ENCODE measurements around the gene GET4. TPM values are rescaled to one million over a fixed set of nuclear protein-coding genes. Genes with fewer than 3 reads are reported as not detected.

The GET4 gene
- total and polyA plus RNA-seq, 2 of the 13 experiments (the other 11 are each of a cell fraction or from before 2014, with no cell fraction given), result 28.2 to 35.2 TPM

DNA sequence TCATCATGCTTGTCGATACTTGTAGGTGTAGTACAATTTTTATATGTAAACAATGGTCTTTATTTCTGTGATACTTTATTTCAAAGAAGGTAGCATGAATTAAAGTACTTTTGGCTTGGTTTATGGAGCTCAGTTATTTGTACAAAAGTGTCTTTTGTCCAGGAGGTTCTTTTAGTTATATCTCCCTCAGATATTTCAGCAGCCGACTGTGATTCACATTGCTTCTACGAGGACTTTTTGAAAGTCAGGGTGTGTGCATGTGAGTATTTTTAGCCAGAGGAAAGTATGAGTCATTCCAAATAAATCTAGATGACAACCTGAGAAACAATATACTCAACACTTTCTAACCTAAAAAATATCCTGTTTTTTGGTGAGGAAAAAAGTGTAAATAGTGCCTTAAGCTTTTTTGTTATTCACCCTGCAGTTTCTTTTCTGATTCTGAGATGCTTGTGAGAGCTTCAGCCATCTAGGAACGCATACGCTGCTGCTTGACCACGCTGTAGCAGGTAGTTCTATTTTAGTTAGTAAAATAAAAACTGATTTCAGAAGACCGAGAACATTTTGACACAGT, 44.7 kb upstream of the GET4 start:
- H3K27ac ChIP-seq (ENCODE audit: extremely low read length, insufficient read depth, low read length), result no peak overlapping the region
- CTCF ChIA-PET (ENCODE audit: low intra/inter-chr PET ratio, low total read pairs), result no interaction called here
- H3K4me3 ChIP-seq (replicated peaks in 1 of 3; ENCODE audit: insufficient read depth in 1 of 3, low read depth in 2 of 3, low read length in 3 of 3), result no peak overlapping the region
- no peaks in the 10 kb centered on the region for H3K9me3 ChIP-seq (ENCODE audit: low read length)
- H2AFZ ChIP-seq (ENCODE audit: low read length), result no peak overlapping the region
- ATAC-seq (no peak), DNase-seq (ENCODE audit: low spot score) (peak; percentile 35), FAIRE-seq (no peak)
- peaks cover 77% of the 10 kb centered on the region for H3K79me2 ChIP-seq (ENCODE audit: insufficient read depth, low read length)
- 89% methylated on average over 7 of the region's 7 CpGs for WGBS (ENCODE audit: low lambda C conversion rate)
- no peak overlapping the region for H3K9ac ChIP-seq (ENCODE audit: insufficient read depth, low read depth, low read length)
- peaks cover 23% of the 10 kb centered on the region for H3K4me1 ChIP-seq (ENCODE audit: insufficient read depth, low read length)
- peaks cover 1 to 6% of the 10 kb centered on the region in 2 experiments; a peak in 4 of 5 replicates for H3K36me3 ChIP-seq (replicated peaks in 1 of 2; ENCODE audit: control insufficient read depth in 1 of 2, insufficient read depth in 2 of 2, low read length in 2 of 2)
- H3K27me3 ChIP-seq (ENCODE audit: control insufficient read depth in 1 of 2, insufficient read depth in 2 of 2, low read length in 2 of 2), result no peaks in the 10 kb centered on the region
- H3K4me2 ChIP-seq (ENCODE audit: low read depth, low read length), result no peak overlapping the region
- peaks cover 13% of the 10 kb centered on the region; the same call in 1 of the 2 replicates for H4K20me1 ChIP-seq (ENCODE audit: insufficient read depth, low read length)
- no TSS peak for BruUV-seq (replicated peaks)
- intact Hi-C loops (cut with micrococcal nuclease; ENCODE audit: unreplicated experiment), result no loop called here
- TF ChIP-seq, protein P1, sequence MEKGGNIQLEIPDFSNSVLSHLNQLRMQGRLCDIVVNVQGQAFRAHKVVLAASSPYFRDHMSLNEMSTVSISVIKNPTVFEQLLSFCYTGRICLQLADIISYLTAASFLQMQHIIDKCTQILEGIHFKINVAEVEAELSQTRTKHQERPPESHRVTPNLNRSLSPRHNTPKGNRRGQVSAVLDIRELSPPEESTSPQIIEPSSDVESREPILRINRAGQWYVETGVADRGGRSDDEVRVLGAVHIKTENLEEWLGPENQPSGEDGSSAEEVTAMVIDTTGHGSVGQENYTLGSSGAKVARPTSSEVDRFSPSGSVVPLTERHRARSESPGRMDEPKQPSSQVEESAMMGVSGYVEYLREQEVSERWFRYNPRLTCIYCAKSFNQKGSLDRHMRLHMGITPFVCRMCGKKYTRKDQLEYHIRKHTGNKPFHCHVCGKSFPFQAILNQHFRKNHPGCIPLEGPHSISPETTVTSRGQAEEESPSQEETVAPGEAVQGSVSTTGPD (CRISPR knock-in tag; IDR thresholded peaks at IDR 0.05), result no peak
- TF ChIP-seq ZNF12 (CRISPR knock-in tag; IDR thresholded peaks at IDR 0.05) (peak; percentile 82), FOSL2 (CRISPR knock-in tag; IDR thresholded peaks at IDR 0.05) (peak; percentile 36; the same call in 1 of the 2 replicates)
- POLR2A ChIA-PET, result no interaction called here
- in situ Hi-C loops (cut with HindIII; ENCODE audit: extremely low pct_ligation_motif_present, low pct_unique_long_range_greater_than_20kb), result no loop called here

DNA sequence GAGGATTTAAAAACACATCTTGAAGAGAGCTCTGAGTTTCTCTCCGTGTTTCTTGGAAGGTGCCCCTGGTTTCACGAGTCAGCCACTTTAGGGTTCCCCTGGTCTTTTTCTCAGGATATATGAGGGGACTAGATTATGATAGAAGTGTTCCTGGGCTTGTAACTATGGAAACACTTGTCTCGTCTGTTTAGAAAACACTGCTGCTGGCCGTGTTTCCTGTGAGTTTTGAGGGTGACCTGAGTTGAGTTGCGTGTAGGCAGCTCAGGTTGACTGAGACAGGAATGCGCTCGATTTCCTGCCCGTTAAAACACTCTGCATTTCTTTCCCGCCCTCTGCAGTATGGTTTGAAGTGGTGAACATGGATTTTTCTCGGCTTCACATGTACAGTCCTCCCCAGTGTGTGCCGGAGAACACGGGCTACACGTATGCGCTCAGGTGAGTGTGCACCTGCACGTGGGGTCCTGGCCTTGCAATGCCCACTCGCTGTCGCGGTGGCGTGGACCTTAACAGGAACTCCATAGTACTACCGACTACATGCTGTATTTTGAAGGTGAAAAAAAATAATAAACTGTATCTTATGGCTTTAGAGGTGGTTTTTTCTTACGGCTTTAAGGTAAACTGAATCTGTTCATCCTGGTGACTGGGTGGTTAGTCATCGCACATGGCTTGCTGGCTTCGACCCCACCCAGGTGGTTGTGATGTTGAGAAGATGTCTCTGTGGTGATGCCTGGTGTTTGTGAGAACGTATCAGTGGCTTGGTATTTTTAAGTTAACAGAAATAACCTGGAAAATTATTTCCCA, 44.0 kb upstream of the GET4 start, which contains the start of gene SUN1:
SUN1 (plus strand) TSS at position 310 of the 801 bp plus-strand sequence; CDS start at position 359, 49 bp downstream.
- Histone ChIP-seq H3K27me3 (ENCODE audit: control insufficient read depth in 1 of 2, insufficient read depth in 2 of 2, low read length in 2 of 2) (no peaks in the 10 kb centered on the region), H3K9me3 (ENCODE audit: low read length) (no peaks in the 10 kb centered on the region), H3K4me2 (ENCODE audit: low read depth, low read length) (no peak within 1 kb of the TSS), H2AFZ (ENCODE audit: low read length) (no peak within 1 kb of the TSS), H3K27ac (ENCODE audit: extremely low read length, insufficient read depth, low read length) (peak within 1 kb of the TSS; percentile 19), H3K36me3 (replicated peaks in 1 of 2; ENCODE audit: control insufficient read depth in 1 of 2, insufficient read depth in 2 of 2, low read length in 2 of 2) (peaks cover 1 to 6% of the 10 kb centered on the region in 2 experiments; a peak in 4 of 5 replicates), H3K4me3 (replicated peaks in 1 of 3; ENCODE audit: insufficient read depth in 1 of 3, low read depth in 2 of 3, low read length in 3 of 3) (no peak within 1 kb of the TSS), H4K20me1 (ENCODE audit: insufficient read depth, low read length) (peaks cover 13% of the 10 kb centered on the region; the same call in 1 of the 2 replicates), H3K4me1 (ENCODE audit: insufficient read depth, low read length) (peaks cover 23% of the 10 kb centered on the region), H3K79me2 (ENCODE audit: insufficient read depth, low read length) (peaks cover 78% of the 10 kb centered on the region), H3K9ac (ENCODE audit: insufficient read depth, low read depth, low read length) (no peak within 1 kb of the TSS)
- TF ChIP-seq, protein P2, sequence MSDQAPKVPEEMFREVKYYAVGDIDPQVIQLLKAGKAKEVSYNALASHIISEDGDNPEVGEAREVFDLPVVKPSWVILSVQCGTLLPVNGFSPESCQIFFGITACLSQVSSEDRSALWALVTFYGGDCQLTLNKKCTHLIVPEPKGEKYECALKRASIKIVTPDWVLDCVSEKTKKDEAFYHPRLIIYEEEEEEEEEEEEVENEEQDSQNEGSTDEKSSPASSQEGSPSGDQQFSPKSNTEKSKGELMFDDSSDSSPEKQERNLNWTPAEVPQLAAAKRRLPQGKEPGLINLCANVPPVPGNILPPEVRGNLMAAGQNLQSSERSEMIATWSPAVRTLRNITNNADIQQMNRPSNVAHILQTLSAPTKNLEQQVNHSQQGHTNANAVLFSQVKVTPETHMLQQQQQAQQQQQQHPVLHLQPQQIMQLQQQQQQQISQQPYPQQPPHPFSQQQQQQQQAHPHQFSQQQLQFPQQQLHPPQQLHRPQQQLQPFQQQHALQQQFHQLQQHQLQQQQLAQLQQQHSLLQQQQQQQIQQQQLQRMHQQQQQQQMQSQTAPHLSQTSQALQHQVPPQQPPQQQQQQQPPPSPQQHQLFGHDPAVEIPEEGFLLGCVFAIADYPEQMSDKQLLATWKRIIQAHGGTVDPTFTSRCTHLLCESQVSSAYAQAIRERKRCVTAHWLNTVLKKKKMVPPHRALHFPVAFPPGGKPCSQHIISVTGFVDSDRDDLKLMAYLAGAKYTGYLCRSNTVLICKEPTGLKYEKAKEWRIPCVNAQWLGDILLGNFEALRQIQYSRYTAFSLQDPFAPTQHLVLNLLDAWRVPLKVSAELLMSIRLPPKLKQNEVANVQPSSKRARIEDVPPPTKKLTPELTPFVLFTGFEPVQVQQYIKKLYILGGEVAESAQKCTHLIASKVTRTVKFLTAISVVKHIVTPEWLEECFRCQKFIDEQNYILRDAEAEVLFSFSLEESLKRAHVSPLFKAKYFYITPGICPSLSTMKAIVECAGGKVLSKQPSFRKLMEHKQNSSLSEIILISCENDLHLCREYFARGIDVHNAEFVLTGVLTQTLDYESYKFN (CRISPR knock-in tag; conservative IDR thresholded peaks at IDR 0.05), result no peak
- TF ChIP-seq MIXL1 (CRISPR knock-in tag; IDR thresholded peaks at IDR 0.05) (no peak), FOSL2 (CRISPR knock-in tag; IDR thresholded peaks at IDR 0.05) (peak; percentile 22; the same call in 1 of the 2 replicates)
- peak; percentile 13 for DNase-seq (ENCODE audit: low spot score)
- WGBS (ENCODE audit: low lambda C conversion rate), result 95% methylated on average over 24 of the region's 24 CpGs
- intact Hi-C loops (cut with micrococcal nuclease; ENCODE audit: unreplicated experiment) (no loop called here), in situ Hi-C loops (cut with HindIII; ENCODE audit: extremely low pct_ligation_motif_present, low pct_unique_long_range_greater_than_20kb) (no loop called here)
- ChIA-PET CTCF (ENCODE audit: low intra/inter-chr PET ratio, low total read pairs) (no interaction called here), POLR2A (no interaction called here)
- FAIRE-seq, result no peak
- BruUV-seq (replicated peaks), result no TSS peak
- no peak for ATAC-seq

Measured in HepG2 (cell line).